H9 (cell line): ENCODE data around the gene SCRN2. TPM values are rescaled to one million over a fixed set of nuclear protein-coding genes. Genes with fewer than 3 reads are reported as not detected.

ENCODE experiments used
- DNase-seq: peaks from one replicate; pipeline ENCODE4 v3.0.0-alpha.2; 2017
- H2AFZ ChIP-seq: one replicate; pipeline ENCODE4 v1.6.1; 2013; ENCODE audit warnings: mild to moderate bottlenecking, low read length, control low read depth, moderate library complexity
- H2AK5ac ChIP-seq: 2 replicates; pipeline ENCODE4 v1.6.1; 2013; ENCODE audit warnings: low read length, control low read depth, mixed read lengths; ENCODE audit not compliant: insufficient read length
- H2BK120ac ChIP-seq: one replicate; pipeline ENCODE4 v1.6.1; 2013; ENCODE audit warnings: low read depth, mild to moderate bottlenecking, low read length, control low read depth, inconsistent platforms; ENCODE audit not compliant: poor library complexity, severe bottlenecking
- H2BK12ac ChIP-seq: 2 replicates; pipeline ENCODE4 v1.6.1; 2013; ENCODE audit warnings: low read length, control low read depth, mixed read lengths, low read depth; ENCODE audit not compliant: insufficient read length
- H2BK15ac ChIP-seq: 2 replicates; pipeline ENCODE4 v1.6.1; 2013; ENCODE audit warnings: low read depth, low read length, control low read depth
- H2BK20ac ChIP-seq: one replicate; pipeline ENCODE4 v1.6.1; 2013; ENCODE audit warnings: low read depth, mild to moderate bottlenecking, low read length, control low read depth, inconsistent platforms; ENCODE audit not compliant: poor library complexity, severe bottlenecking
- H2BK5ac ChIP-seq: 2 replicates; pipeline ENCODE4 v1.6.1; 2013; ENCODE audit warnings: low read length, control low read depth, mixed read lengths; ENCODE audit not compliant: insufficient read length
- H3K14ac ChIP-seq: 2 replicates; pipeline ENCODE4 v1.6.1; 2013; ENCODE audit warnings: low read length, control low read depth; ENCODE audit not compliant: insufficient read depth
- H3K18ac ChIP-seq: 2 replicates; pipeline ENCODE4 v1.6.1; 2013; ENCODE audit warnings: low read depth, mild to moderate bottlenecking, mixed read lengths, low read length, control low read depth; ENCODE audit not compliant: insufficient read length
- H3K23ac ChIP-seq: 2 replicates; pipeline ENCODE4 v1.6.1; 2013; ENCODE audit warnings: low read length, control low read depth, mixed read lengths, low read depth; ENCODE audit not compliant: insufficient read length
- H3K23me2 ChIP-seq: 2 replicates; pipeline ENCODE4 v1.6.1; 2013; ENCODE audit warnings: low read depth, mild to moderate bottlenecking, mixed read lengths, low read length, control low read depth; ENCODE audit not compliant: insufficient read length, poor library complexity, severe bottlenecking
- H3K27ac ChIP-seq: 2 replicates; pipeline ENCODE4 v1.5.1; 2013; ENCODE audit warnings: low read length, control low read depth, mixed read lengths, low read depth; ENCODE audit not compliant: insufficient read length
- H3K27me3 ChIP-seq: 2 replicates; pipeline ENCODE4 v1.6.1; 2013; ENCODE audit warnings: low read length, control low read depth, inconsistent platforms; ENCODE audit not compliant: insufficient read depth
- H3K4ac ChIP-seq: 2 replicates; pipeline ENCODE4 v1.6.1; 2013; ENCODE audit warnings: low read depth, mild to moderate bottlenecking, control low read depth, inconsistent platforms, low read length, moderate library complexity
- H3K4me1 ChIP-seq: 2 replicates; pipeline ENCODE4 v1.6.1; 2013; ENCODE audit warnings: low read length, control low read depth, inconsistent platforms; ENCODE audit not compliant: insufficient read depth
- H3K4me2 ChIP-seq: 2 replicates; pipeline ENCODE4 v1.6.1; 2013; ENCODE audit warnings: low read length, control low read depth, mixed read lengths; ENCODE audit not compliant: insufficient read length, insufficient read depth
- H3K56ac ChIP-seq: 2 replicates; pipeline ENCODE4 v1.6.1; 2013; ENCODE audit warnings: low read depth, mild to moderate bottlenecking, mixed read lengths, low read length, control low read depth; ENCODE audit not compliant: insufficient read length
- H3K79me1 ChIP-seq: 2 replicates; pipeline ENCODE4 v1.6.1; 2013; ENCODE audit warnings: low read depth, mild to moderate bottlenecking, moderate library complexity, low read length, control low read depth, inconsistent platforms; ENCODE audit not compliant: insufficient read depth, poor library complexity, severe bottlenecking
- H3K79me2 ChIP-seq: 2 replicates; pipeline ENCODE4 v1.6.1; 2013; ENCODE audit warnings: low read length, control low read depth, inconsistent platforms; ENCODE audit not compliant: insufficient read depth
- H3K9ac ChIP-seq: 2 replicates; pipeline ENCODE4 v1.6.1; 2013; ENCODE audit warnings: low read length, control low read depth, mixed read lengths; ENCODE audit not compliant: insufficient read length; ENCODE audit errors: extremely low read depth
- H3K9me3 ChIP-seq: one replicate; pipeline ENCODE4 v1.6.1; 2013; ENCODE audit warnings: low read depth, low read length, inconsistent platforms; ENCODE audit not compliant: control insufficient read depth
- H3T11ph ChIP-seq: one replicate; pipeline ENCODE4 v1.6.1; 2013; ENCODE audit warnings: mild to moderate bottlenecking, low read length, control low read depth, inconsistent platforms
- H4K20me1 ChIP-seq: one replicate; pipeline ENCODE4 v1.6.1; 2013; ENCODE audit not compliant: control insufficient read depth, insufficient read length, insufficient read depth
- H4K5ac ChIP-seq: 2 replicates; pipeline ENCODE4 v1.6.1; 2013; ENCODE audit warnings: low read depth, mild to moderate bottlenecking, mixed read lengths, low read length, control low read depth; ENCODE audit not compliant: insufficient read length
- H4K8ac ChIP-seq: replicated peaks from 2 replicates; pipeline ENCODE4 v1.6.1; 2013; ENCODE audit warnings: low read length, control low read depth, mixed read lengths, low read depth; ENCODE audit not compliant: insufficient read length
- H4K91ac ChIP-seq: 2 replicates; pipeline ENCODE4 v1.6.1; 2013; ENCODE audit warnings: low read depth, mild to moderate bottlenecking, moderate library complexity, mixed read lengths, low read length, control low read depth; ENCODE audit not compliant: insufficient read length
- H3K27ac Mint-ChIP-seq, 3 experiments: 2 replicates in 2 of 3; 3 replicates in 1 of 3; pipeline ENCODE4 v1.8.0; 2020 to 2021; ENCODE audit warnings: mixed read lengths in 3 of 3, mild to moderate bottlenecking in 1 of 3, moderate library complexity in 1 of 3
- H3K27me3 Mint-ChIP-seq: 2 replicates; pipeline ENCODE4 v1.8.0; 2021; ENCODE audit warnings: low read depth, mild to moderate bottlenecking, moderate library complexity, mixed read lengths
- H3K36me3 Mint-ChIP-seq, 3 experiments: 2 replicates in 2 of 3; 3 replicates in 1 of 3; pipeline ENCODE4 v1.8.0; 2020 to 2021; ENCODE audit warnings: low read depth in 3 of 3, mixed read lengths in 3 of 3; ENCODE audit not compliant: insufficient read depth in 1 of 3
- H3K4me1 Mint-ChIP-seq, 2 experiments: 2 replicates each; pipeline ENCODE4 v1.8.0; 2020; ENCODE audit warnings: mixed read lengths in 2 of 2
- H3K4me3 Mint-ChIP-seq, 2 experiments: 2 replicates in 1 of 2; 3 replicates in 1 of 2; pipeline ENCODE4 v1.8.0; 2020 to 2021; ENCODE audit warnings: mild to moderate bottlenecking in 2 of 2, mixed read lengths in 2 of 2, moderate library complexity in 1 of 2
- H3K9me3 Mint-ChIP-seq, 2 experiments: 2 replicates in 1 of 2; 3 replicates in 1 of 2; pipeline ENCODE4 v1.8.0; 2020; ENCODE audit warnings: mild to moderate bottlenecking in 2 of 2, mixed read lengths in 2 of 2, moderate library complexity in 1 of 2
- CTCF ChIP-seq: fragments of 200-600 bp; sonication (generic); conservative IDR thresholded peaks from 3 replicates; pipeline ENCODE4 v1.8.0; 2021; ENCODE audit warnings: antibody characterized with exemption, mild to moderate bottlenecking
- WGBS: extraction: QIAGEN DNeasy Blood & Tissue Kit; methylation state at CpG from one replicate; pipeline ENCODE4 v1.1.7; 2013; ENCODE audit warnings: missing lambda C conversion rate, low lambda C conversion rate, mixed read lengths; ENCODE audit not compliant: insufficient read length; ENCODE audit errors: extremely low coverage; 5-methylcytosine and 5-hydroxymethylcytosine counted together
- total RNA-seq: library from RNA; stranded (reverse); gene quantifications from 2 replicates; pipeline ENCODE4 v1.2.1, GENCODE V29; 2021

Gene SCRN2
- total RNA-seq, 1 experiment from 2014 or later: 34.0 TPM

GRCh38 chr17:47864791-47865216 lies 23.7 kb upstream of the SCRN2 start:
- Histone ChIP-seq H3K9ac (no peak overlapping the region), H3K4ac (no peak overlapping the region), H2BK120ac (no peak overlapping the region), H2AFZ (no peak overlapping the region), H2BK15ac (no peak overlapping the region), H2BK5ac (no peak overlapping the region), H2BK12ac (no peak overlapping the region), H3K27ac (no peak overlapping the region), H3K27me3 (no peaks in the 10 kb centered on the region; the same call in 1 of the 2 replicates), H3K4me1 (no peaks in the 10 kb centered on the region), H3K4me2 (no peak overlapping the region), H3K23me2 (no peaks in the 10 kb centered on the region), H3K79me2 (no peaks in the 10 kb centered on the region), H4K91ac (no peak overlapping the region), H4K8ac (no peak overlapping the region), H3K23ac (no peak overlapping the region), H3K9me3 (no peaks in the 10 kb centered on the region), H4K20me1 (no peaks in the 10 kb centered on the region), H3K18ac (no peak overlapping the region), H3K56ac (no peak overlapping the region), H2BK20ac (no peak overlapping the region), H3T11ph (no peak overlapping the region), H4K5ac (no peak overlapping the region), H3K79me1 (no peaks in the 10 kb centered on the region), H2AK5ac (no peak overlapping the region), H3K14ac (no peak overlapping the region)
- Mint-ChIP-seq H3K4me3 (no peak overlapping the region), H3K27ac (no peak overlapping the region), H3K9me3 (no peaks in the 10 kb centered on the region), H3K27me3 (peaks cover 69% of the 10 kb centered on the region), H3K36me3 (no peaks in the 10 kb centered on the region), H3K4me1 (peaks cover 9 to 11% of the 10 kb centered on the region in 2 experiments)
- DNase-seq: no peak
- TF ChIP-seq CTCF: no peak
- no CpG with 5 or more reads among the region's 7 CpGs for WGBS
